DND-41 (cell line): ENCODE measurements around the gene TNC.

Experiments used
- ATAC-seq: fragments of 200-7000 bp; cut with Tn5 transposase; 3 replicates; pipeline ENCODE4 v1.9.1; 2021; ENCODE audit warnings: low read depth; ENCODE audit not compliant: insufficient read depth
- DNase-seq: peaks from one replicate; pipeline ENCODE4 v3.0.0-alpha.2; 2020
- H2AFZ ChIP-seq: 2 replicates; pipeline ENCODE4 v1.6.0; 2012; ENCODE audit warnings: low read depth, low read length
- H3K27ac ChIP-seq: 2 replicates; pipeline ENCODE4 v1.5.1; 2012; ENCODE audit warnings: low read length, inconsistent platforms
- H3K27me3 ChIP-seq: fragments of 200-600 bp; sonication (generic); 2 replicates; pipeline ENCODE4 v1.6.0; 2012; ENCODE audit warnings: low read length, mild to moderate bottlenecking, inconsistent platforms; ENCODE audit not compliant: insufficient read depth, poor library complexity
- H3K36me3 ChIP-seq: 2 replicates; pipeline ENCODE4 v1.5.1; 2012; ENCODE audit warnings: low read length, inconsistent platforms; ENCODE audit not compliant: insufficient read depth
- H3K4me1 ChIP-seq: 2 replicates; pipeline ENCODE4 v1.5.1; 2012; ENCODE audit warnings: mild to moderate bottlenecking, low read length; ENCODE audit not compliant: insufficient read depth
- H3K4me2 ChIP-seq: 2 replicates; pipeline ENCODE4 v1.6.0; 2012; ENCODE audit warnings: mild to moderate bottlenecking, moderate library complexity, low read length, inconsistent platforms; ENCODE audit not compliant: insufficient read depth
- H3K4me3 ChIP-seq, 2 experiments: fragments of 200-600 bp in 1 of 2; shearing (Covaris generic) in 1 of 2; 2 replicates each; pipeline ENCODE4 v1.5.1; 2012 to 2016; ENCODE audit warnings: inconsistent platforms in 2 of 2, low read length in 2 of 2, mild to moderate bottlenecking in 2 of 2, low read depth in 1 of 2, moderate library complexity in 1 of 2
- H3K79me2 ChIP-seq: 2 replicates; pipeline ENCODE4 v1.6.0; 2012; ENCODE audit warnings: low read length, inconsistent platforms; ENCODE audit not compliant: insufficient read depth
- H3K9ac ChIP-seq: 2 replicates; pipeline ENCODE4 v1.6.0; 2012; ENCODE audit warnings: low read depth, mild to moderate bottlenecking, inconsistent platforms, low read length, moderate library complexity
- H3K9me3 ChIP-seq: 2 replicates; pipeline ENCODE4 v1.5.1; 2012; ENCODE audit warnings: low read length, moderate library complexity, mild to moderate bottlenecking, inconsistent platforms; ENCODE audit not compliant: insufficient read depth, severe bottlenecking
- H4K20me1 ChIP-seq: 2 replicates; pipeline ENCODE4 v1.6.0; 2012; ENCODE audit warnings: low read length; ENCODE audit not compliant: insufficient read depth
- EZH2 ChIP-seq: IDR thresholded peaks from 3 replicates; pipeline ENCODE4 v1.6.1; 2012; ENCODE audit warnings: borderline replicate concordance, low read depth, mild to moderate bottlenecking, moderate library complexity, low read length, inconsistent platforms; ENCODE audit not compliant: severe bottlenecking
- TF ChIP-seq, protein P1 (sequence below): IDR thresholded peaks from 2 replicates; pipeline ENCODE4 v1.5.1; 2012; ENCODE audit warnings: borderline replicate concordance, low read length, moderate library complexity, mild to moderate bottlenecking; ENCODE audit not compliant: poor library complexity, severe bottlenecking; ENCODE audit errors: extremely low read depth

Gene TNC

GRCh38 chr9:114995681-114996221 lies 122.2 kb downstream of the TNC start:
- Histone ChIP-seq H3K9me3 (no peaks in the 10 kb centered on the region), H3K4me3 (no peak overlapping the region), H3K4me2 (no peak overlapping the region), H3K9ac (no peak overlapping the region), H3K79me2 (no peaks in the 10 kb centered on the region), H4K20me1 (no peaks in the 10 kb centered on the region), H3K36me3 (no peaks in the 10 kb centered on the region), H3K27me3 (no peaks in the 10 kb centered on the region), H3K27ac (no peak overlapping the region), H2AFZ (no peak overlapping the region), H3K4me1 (peaks cover 2% of the 10 kb centered on the region)
- no peak for ATAC-seq
- TF ChIP-seq EZH2: no peak
- TF ChIP-seq, protein P1, sequence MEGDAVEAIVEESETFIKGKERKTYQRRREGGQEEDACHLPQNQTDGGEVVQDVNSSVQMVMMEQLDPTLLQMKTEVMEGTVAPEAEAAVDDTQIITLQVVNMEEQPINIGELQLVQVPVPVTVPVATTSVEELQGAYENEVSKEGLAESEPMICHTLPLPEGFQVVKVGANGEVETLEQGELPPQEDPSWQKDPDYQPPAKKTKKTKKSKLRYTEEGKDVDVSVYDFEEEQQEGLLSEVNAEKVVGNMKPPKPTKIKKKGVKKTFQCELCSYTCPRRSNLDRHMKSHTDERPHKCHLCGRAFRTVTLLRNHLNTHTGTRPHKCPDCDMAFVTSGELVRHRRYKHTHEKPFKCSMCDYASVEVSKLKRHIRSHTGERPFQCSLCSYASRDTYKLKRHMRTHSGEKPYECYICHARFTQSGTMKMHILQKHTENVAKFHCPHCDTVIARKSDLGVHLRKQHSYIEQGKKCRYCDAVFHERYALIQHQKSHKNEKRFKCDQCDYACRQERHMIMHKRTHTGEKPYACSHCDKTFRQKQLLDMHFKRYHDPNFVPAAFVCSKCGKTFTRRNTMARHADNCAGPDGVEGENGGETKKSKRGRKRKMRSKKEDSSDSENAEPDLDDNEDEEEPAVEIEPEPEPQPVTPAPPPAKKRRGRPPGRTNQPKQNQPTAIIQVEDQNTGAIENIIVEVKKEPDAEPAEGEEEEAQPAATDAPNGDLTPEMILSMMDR: no peak
- DNase-seq: no peak

DNA sequence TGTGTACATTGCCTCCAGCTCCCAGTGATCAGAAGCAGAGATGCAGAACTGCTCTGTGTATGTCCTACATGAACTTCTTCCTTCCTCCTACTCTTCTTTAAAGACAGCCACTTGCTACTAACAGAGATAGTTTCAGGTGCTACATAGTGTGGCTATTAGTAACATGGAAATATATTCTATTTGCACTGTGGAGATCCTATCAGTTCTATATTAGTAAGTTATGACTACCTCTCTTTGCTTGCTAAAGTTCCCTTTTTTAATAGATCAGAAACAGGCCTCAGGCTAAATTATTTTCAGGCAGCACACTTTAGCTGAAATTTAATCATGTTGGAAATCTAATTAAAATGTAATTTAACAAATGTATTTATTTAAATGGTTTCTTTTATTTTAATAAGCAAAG lies 123.2 kb downstream of the TNC start:
- DNase-seq (no peak), ATAC-seq (no peak)
- H4K20me1 ChIP-seq: no peaks in the 10 kb centered on the region
- H3K4me2 ChIP-seq: no peak overlapping the region
- H3K27ac ChIP-seq: no peak overlapping the region
- no peak overlapping the region for H3K4me3 ChIP-seq
- H3K36me3 ChIP-seq: no peaks in the 10 kb centered on the region
- no peaks in the 10 kb centered on the region for H3K27me3 ChIP-seq
- H3K9me3 ChIP-seq: no peaks in the 10 kb centered on the region
- no peak overlapping the region for H2AFZ ChIP-seq
- H3K9ac ChIP-seq: no peak overlapping the region
- peaks cover 12% of the 10 kb centered on the region for H3K4me1 ChIP-seq
- TF ChIP-seq, protein P1: no peak
- TF ChIP-seq EZH2: no peak
- no peaks in the 10 kb centered on the region for H3K79me2 ChIP-seq

- no peak for DNase-seq
- H3K36me3 ChIP-seq: no peaks in the 10 kb centered on the region
- no peak for ATAC-seq
- H3K4me1 ChIP-seq: peaks cover 29% of the 10 kb centered on the region
- H3K27me3 ChIP-seq: no peaks in the 10 kb centered on the region
- H4K20me1 ChIP-seq: no peaks in the 10 kb centered on the region
- H3K9me3 ChIP-seq: no peaks in the 10 kb centered on the region
- H3K4me2 ChIP-seq: no peak overlapping the region
- H3K4me3 ChIP-seq: no peak overlapping the region
- H3K79me2 ChIP-seq: no peaks in the 10 kb centered on the region
- no peak overlapping the region for H2AFZ ChIP-seq
- TF ChIP-seq EZH2: no peak
- TF ChIP-seq, protein P1: no peak
- no peak overlapping the region for H3K27ac ChIP-seq
- no peak overlapping the region for H3K9ac ChIP-seq
These were observed 126.1 kb downstream of the TNC start for GRCh38 chr9:114991861-114992260.

DNA sequence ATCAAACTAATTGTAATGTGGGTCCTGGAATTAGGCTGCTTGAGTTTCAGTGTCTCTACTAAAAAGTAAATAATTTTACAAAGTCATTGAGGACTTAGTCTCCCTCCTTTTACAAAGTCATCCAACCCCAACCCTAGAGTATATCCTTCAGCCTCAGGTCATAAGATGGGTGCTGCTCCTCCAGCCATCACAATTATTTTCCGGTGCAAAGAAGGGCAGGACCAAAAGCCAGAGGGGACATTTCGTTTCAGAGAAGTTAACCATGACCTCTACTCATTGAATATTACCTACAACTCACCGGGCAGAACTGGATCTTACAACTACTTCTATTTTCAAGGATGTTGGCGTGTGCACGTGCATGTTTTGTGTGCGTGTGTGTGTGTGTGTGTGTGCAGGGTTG lies 127.1 kb downstream of the TNC start:
- Histone ChIP-seq H3K4me1 (peaks cover 29% of the 10 kb centered on the region), H4K20me1 (no peaks in the 10 kb centered on the region), H2AFZ (no peak overlapping the region), H3K9ac (no peak overlapping the region), H3K27me3 (no peaks in the 10 kb centered on the region), H3K79me2 (no peaks in the 10 kb centered on the region), H3K4me3 (no peak overlapping the region), H3K9me3 (no peaks in the 10 kb centered on the region), H3K27ac (no peak overlapping the region), H3K4me2 (no peak overlapping the region), H3K36me3 (no peaks in the 10 kb centered on the region)
- TF ChIP-seq, protein P1: no peak
- no peak for TF ChIP-seq EZH2
- DNase-seq: no peak
- no peak for ATAC-seq
